ENCODE results near the gene CCL19. TPM values are rescaled to one million over a fixed set of nuclear protein-coding genes. Genes with fewer than 3 reads are reported as not detected.
A peak's percentile ranks its signal among the peaks of the same experiment; 100 is the strongest.

Gene CCL19
- total RNA-seq, 1 experiment from 2014 or later: not detected

DNA sequence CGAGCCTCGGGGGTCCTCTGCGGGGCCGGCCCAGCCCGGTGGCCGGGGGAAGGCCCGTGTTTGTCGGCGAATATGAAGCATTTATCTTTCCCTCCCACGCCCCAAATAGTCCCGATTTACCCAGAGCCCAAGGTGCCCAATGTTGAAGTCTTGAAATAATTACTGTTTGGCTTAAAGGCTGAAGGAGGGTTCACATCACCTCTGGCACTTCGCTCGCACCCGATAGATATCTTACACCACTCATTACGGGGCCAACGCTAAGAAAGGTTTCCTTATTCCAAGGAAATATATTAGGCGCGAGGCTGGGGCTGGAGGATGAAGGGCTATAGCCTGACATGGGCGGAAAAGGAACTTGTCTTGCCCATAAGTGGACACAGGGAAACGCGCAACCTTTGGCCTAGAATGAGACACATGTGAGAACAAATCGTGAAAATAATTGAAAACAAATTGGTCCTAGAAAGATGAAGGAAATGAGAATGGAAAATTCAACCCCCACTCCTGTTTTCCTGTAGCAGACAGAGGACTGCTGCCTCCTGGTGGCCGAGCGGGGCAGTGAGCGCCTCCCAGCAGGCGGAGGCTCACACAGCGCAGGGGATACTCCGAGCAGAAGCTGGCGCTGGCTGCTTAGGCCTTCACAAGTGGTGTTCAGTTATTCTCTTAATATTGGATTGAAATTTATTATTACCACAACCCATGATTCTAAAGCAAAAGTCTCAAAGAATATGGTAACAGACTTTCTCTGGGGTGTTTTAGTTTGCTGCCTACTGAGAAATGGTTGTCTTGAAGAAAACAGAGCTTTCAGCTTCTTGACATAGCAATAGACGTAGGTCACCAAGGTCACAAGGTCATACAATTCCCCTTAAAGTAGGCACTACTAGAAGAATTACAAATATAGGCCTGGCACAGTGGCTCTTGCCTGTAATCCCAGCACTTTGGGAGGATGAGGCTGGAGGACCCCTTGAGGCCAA lies 11.0 kb upstream of the CCL19 start:
- ChIA-PET POLR2A (interaction anchor here (0.7 kb wide), 1 partner anchor 37 kb away, joined by 3 read pairs; no protein-coding TSS in a partner anchor), RAD21 (ENCODE audit: low non-redundant PET in 1 of 2, low total read pairs in 2 of 2, uncharacterized antibody in 2 of 2, unreplicated experiment in 2 of 2) (interaction anchor here in 1 of 2 experiments (1.0 kb wide), 1 partner anchor 58 kb away, joined by 3 read pairs; no protein-coding TSS in a partner anchor), CTCF (interaction anchor here (0.6 to 2.1 kb wide), 30 partner anchors 8 to 988 kb away, joined by 3 to 14 read pairs (median 5); partner anchors contain the start of genes ATOSB, CCL21, CCL27 and GALT)
- DNase-seq (ENCODE audit: low read depth, low spot score) (peak; percentile 48), ATAC-seq (peak; percentile 83)
- intact Hi-C loops (cut with micrococcal nuclease): loop anchor here (1.0 kb wide), 1 partner anchor 27 kb away; no protein-coding TSS in a partner anchor
- H2AFZ ChIP-seq (ENCODE audit: low read depth, low read length, poor library complexity, severe bottlenecking): peak overlapping the region; percentile 82
- H3K9me2 ChIP-seq (ENCODE audit: insufficient read depth): no peaks in the 10 kb centered on the region
- H4K20me1 ChIP-seq (ENCODE audit: insufficient read depth): no peaks in the 10 kb centered on the region
- no TSS peak for BruUV-seq (replicated peaks)
- no peaks in the 10 kb centered on the region for H3K79me2 ChIP-seq (ENCODE audit: insufficient read depth, low read length)
- peaks cover 3 to 14% of the 10 kb centered on the region in 2 experiments; a peak in 2 of 4 replicates for H3K4me1 ChIP-seq (ENCODE audit: control insufficient read depth in 1 of 2, insufficient read depth in 2 of 2, low read length in 2 of 2)
- peak overlapping the region; percentile 18 for H3K9ac ChIP-seq (ENCODE audit: low read length)
- H3K27ac ChIP-seq (ENCODE audit: low read depth, low read length): no peak overlapping the region
- H3K9me3 ChIP-seq (ENCODE audit: control insufficient read depth in 1 of 2, insufficient read depth in 1 of 2, low read depth in 1 of 2, low read length in 2 of 2): no peaks in the 10 kb centered on the region
- H3K4me3 ChIP-seq (replicated peaks in 1 of 2; ENCODE audit: low read depth in 1 of 2, low read length in 2 of 2): peak overlapping the region; percentile 41 to 57
- peak overlapping the region; percentile 87 for H3K4me2 ChIP-seq (ENCODE audit: low read length)
- no peaks in the 10 kb centered on the region for H3K36me3 ChIP-seq (ENCODE audit: control insufficient read depth in 1 of 2, insufficient read depth in 2 of 2, low read length in 2 of 2)
- H3K27me3 ChIP-seq (ENCODE audit: insufficient read depth, low read length): no peaks in the 10 kb centered on the region
- no peak for TF ChIP-seq POLR2AphosphoS5 (IDR thresholded peaks at IDR 0.05; ENCODE audit: low read depth, low read length)
- TF ChIP-seq CEBPB (IDR thresholded peaks at IDR 0.05; ENCODE audit: low read depth): no peak
- no peak for TF ChIP-seq CBX3 (IDR thresholded peaks at IDR 0.05; ENCODE audit: low read depth)
- TF ChIP-seq FOSL1 (IDR thresholded peaks at IDR 0.05; ENCODE audit: low read depth): no peak
- TF ChIP-seq, protein P1, sequence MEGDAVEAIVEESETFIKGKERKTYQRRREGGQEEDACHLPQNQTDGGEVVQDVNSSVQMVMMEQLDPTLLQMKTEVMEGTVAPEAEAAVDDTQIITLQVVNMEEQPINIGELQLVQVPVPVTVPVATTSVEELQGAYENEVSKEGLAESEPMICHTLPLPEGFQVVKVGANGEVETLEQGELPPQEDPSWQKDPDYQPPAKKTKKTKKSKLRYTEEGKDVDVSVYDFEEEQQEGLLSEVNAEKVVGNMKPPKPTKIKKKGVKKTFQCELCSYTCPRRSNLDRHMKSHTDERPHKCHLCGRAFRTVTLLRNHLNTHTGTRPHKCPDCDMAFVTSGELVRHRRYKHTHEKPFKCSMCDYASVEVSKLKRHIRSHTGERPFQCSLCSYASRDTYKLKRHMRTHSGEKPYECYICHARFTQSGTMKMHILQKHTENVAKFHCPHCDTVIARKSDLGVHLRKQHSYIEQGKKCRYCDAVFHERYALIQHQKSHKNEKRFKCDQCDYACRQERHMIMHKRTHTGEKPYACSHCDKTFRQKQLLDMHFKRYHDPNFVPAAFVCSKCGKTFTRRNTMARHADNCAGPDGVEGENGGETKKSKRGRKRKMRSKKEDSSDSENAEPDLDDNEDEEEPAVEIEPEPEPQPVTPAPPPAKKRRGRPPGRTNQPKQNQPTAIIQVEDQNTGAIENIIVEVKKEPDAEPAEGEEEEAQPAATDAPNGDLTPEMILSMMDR (IDR thresholded peaks at IDR 0.05 in 2 of 3, conservative IDR thresholded peaks at IDR 0.05 in 1 of 3; ENCODE audit: borderline replicate concordance in 1 of 3, insufficient read depth in 1 of 3, low read depth in 2 of 3, low read length in 2 of 3): peak; percentile 96 to 99 (median 97)
- TF ChIP-seq ELF1 (IDR thresholded peaks at IDR 0.05; ENCODE audit: borderline replicate concordance, low read depth): no peak
- TF ChIP-seq, protein P2, sequence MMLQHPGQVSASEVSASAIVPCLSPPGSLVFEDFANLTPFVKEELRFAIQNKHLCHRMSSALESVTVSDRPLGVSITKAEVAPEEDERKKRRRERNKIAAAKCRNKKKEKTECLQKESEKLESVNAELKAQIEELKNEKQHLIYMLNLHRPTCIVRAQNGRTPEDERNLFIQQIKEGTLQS (IDR thresholded peaks at IDR 0.05): no peak
- no peak for TF ChIP-seq TCF7L2 (IDR thresholded peaks at IDR 0.05; ENCODE audit: borderline replicate concordance, extremely low read depth, insufficient read depth, insufficient read length)
- no peak for TF ChIP-seq JUND (IDR thresholded peaks at IDR 0.05)
- TF ChIP-seq ZFX (IDR thresholded peaks at IDR 0.05): no peak
- TF ChIP-seq EZH2 (IDR thresholded peaks at IDR 0.05): no peak
- TF ChIP-seq POLR2A (IDR thresholded peaks at IDR 0.05; ENCODE audit: borderline replicate concordance, extremely low read depth, insufficient read depth, insufficient read length): no peak
- no peak for TF ChIP-seq ZNF274 (IDR thresholded peaks at IDR 0.05; ENCODE audit: low read depth, low read length)
- TF ChIP-seq RAD21 (IDR thresholded peaks at IDR 0.05; ENCODE audit: low read depth): peak; percentile 77
- TF ChIP-seq YY1 (IDR thresholded peaks at IDR 0.05; ENCODE audit: extremely low read depth, insufficient replicate concordance, low read depth, low read length): peak; percentile 54
- TF ChIP-seq ZBTB33 (IDR thresholded peaks at IDR 0.05; ENCODE audit: extremely low read depth, insufficient replicate concordance, low read length): no peak
- TF ChIP-seq EGR1 (IDR thresholded peaks at IDR 0.05; ENCODE audit: low read depth): 0 out of 2 replicates have a peak, but pooled peaks have one; percentile 24
- TF ChIP-seq, protein P3, sequence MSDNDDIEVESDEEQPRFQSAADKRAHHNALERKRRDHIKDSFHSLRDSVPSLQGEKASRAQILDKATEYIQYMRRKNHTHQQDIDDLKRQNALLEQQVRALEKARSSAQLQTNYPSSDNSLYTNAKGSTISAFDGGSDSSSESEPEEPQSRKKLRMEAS (IDR thresholded peaks at IDR 0.05): peak; percentile 19; the same call in 1 of the 2 replicates
- TF ChIP-seq SRF (IDR thresholded peaks at IDR 0.05; ENCODE audit: low read depth): peak; percentile 65; the same call in 1 of the 2 replicates
- TF ChIP-seq EZH2phosphoT487 (IDR thresholded peaks at IDR 0.05; ENCODE audit: borderline replicate concordance): no peak
- no peak for TF ChIP-seq SIN3A (IDR thresholded peaks at IDR 0.05; ENCODE audit: low read depth)

Data from HCT116 (cell line).